GM23338 (cell line): ENCODE results near the gene PCBP4.

Experiments used
- EZH2 ChIP-seq: fragments of 200-600 bp; sonication (generic); IDR thresholded peaks from one replicate; pipeline ENCODE4 v1.8.0; 2017; ENCODE audit warnings: antibody characterized with exemption, mild to moderate bottlenecking, low read depth; ENCODE audit not compliant: unreplicated experiment
- EZH2phosphoT487 ChIP-seq: fragments of 200-600 bp; sonication (generic); IDR thresholded peaks from one replicate; pipeline ENCODE4 v1.8.1; 2018; ENCODE audit warnings: antibody characterized with exemption; ENCODE audit not compliant: unreplicated experiment
- POLR2AphosphoS5 ChIP-seq: IDR thresholded peaks from 2 replicates; pipeline ENCODE4 v1.6.1; 2016; ENCODE audit warnings: antibody characterized with exemption, low read depth
- REST ChIP-seq: IDR thresholded peaks from one replicate; pipeline ENCODE4 v1.6.1; 2018; ENCODE audit warnings: antibody characterized with exemption; ENCODE audit not compliant: unreplicated experiment
- TF ChIP-seq, protein P1 (sequence below), 2 experiments: fragments of 200-600 bp in 1 of 2; sonication (generic) in 1 of 2; conservative IDR thresholded peaks; 2 replicates each; pipeline versions ENCODE4 v1.5.1 to v1.6.1; 2016 to 2017; ENCODE audit warnings: antibody characterized with exemption in 2 of 2, low read depth in 2 of 2, mild to moderate bottlenecking in 2 of 2, moderate library complexity in 1 of 2

- TF ChIP-seq POLR2AphosphoS5, result no peak
- TF ChIP-seq EZH2, result no peak
- TF ChIP-seq, protein P1, sequence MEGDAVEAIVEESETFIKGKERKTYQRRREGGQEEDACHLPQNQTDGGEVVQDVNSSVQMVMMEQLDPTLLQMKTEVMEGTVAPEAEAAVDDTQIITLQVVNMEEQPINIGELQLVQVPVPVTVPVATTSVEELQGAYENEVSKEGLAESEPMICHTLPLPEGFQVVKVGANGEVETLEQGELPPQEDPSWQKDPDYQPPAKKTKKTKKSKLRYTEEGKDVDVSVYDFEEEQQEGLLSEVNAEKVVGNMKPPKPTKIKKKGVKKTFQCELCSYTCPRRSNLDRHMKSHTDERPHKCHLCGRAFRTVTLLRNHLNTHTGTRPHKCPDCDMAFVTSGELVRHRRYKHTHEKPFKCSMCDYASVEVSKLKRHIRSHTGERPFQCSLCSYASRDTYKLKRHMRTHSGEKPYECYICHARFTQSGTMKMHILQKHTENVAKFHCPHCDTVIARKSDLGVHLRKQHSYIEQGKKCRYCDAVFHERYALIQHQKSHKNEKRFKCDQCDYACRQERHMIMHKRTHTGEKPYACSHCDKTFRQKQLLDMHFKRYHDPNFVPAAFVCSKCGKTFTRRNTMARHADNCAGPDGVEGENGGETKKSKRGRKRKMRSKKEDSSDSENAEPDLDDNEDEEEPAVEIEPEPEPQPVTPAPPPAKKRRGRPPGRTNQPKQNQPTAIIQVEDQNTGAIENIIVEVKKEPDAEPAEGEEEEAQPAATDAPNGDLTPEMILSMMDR (conservative IDR thresholded peaks at IDR 0.05; ENCODE audit: low read depth in 2 of 2), result no peak
- no peak for TF ChIP-seq EZH2phosphoT487
- no peak for TF ChIP-seq REST
Measured at GRCh38 chr3:51943451-51944391, 23.5 kb downstream of the PCBP4 start.
